GM13977 (cell line): ENCODE measurements around the gene PHF24.
"Not testable (repeated sequence)": the region's sequence is repeated elsewhere in the genome, so short reads cannot be mapped to it uniquely, and the experiment has no call there.

ENCODE experiments used
- DNase-seq: peaks from one replicate; pipeline ENCODE4 v3.0.0; 2012; ENCODE audit warnings: low spot score
- in situ Hi-C: fragments of 300-500 bp; cut with MboI; formaldehyde crosslinking; loops from one replicate; pipeline ENCODE4 v1.12.0; 2022; ENCODE audit warnings: low sequenced_read_pairs, low pct_unique_long_range_greater_than_20kb, mixed read lengths, inconsistent platforms; ENCODE audit not compliant: unreplicated experiment
- TF ChIP-seq, protein P1 (sequence below): IDR thresholded peaks from 2 replicates; pipeline ENCODE4 v1.5.1; 2012; ENCODE audit warnings: mild to moderate bottlenecking, control low read depth; ENCODE audit not compliant: insufficient read depth; ENCODE audit errors: extremely low read depth, missing control alignments

Gene PHF24

DNA sequence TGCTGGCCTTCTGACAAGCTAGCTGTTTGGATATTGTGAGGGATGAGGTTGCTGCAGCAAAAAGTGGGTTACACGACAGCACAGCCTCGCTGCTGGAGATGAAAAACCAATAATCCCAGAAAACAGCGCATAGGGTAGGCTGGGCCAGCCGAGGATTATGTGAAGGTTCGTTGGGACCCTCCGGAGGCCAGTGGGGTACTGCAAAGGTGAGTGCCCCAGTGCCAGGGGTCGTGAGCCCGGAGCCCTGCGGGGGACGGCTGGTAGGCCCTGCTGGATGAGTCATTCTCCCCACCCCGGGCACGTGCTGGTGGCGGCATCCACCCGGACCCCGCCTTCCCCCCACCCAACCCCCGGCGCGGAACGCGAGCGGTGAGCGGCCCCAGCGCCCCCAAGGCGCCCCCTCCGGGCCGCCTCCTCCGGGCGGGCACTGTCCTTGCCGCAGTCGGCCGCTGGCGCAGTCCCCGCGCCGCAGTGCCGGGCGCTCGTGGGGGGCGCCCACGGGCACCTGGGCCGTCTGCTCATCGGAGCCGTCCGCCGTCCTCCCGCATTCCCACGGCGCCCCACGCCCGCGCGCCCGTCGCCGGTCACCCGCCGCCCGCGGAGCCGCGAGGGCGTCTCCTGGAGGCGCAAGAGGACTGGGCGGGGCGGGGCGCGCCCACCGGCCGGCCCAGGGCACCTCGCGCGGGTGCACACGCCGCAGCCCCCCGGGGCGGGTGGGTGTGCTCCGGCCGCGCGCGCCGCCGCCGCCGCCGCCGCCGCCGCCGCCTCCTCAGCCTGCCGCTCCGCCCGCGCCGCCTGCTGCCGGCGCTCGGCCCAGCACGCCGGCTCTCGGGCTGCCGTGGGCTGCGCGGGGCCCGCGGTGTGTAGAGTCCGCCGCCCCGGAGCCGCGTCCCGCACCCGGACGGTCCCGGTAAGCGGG lies at the start of gene PHF24:
Gene PHF24, plus strand, starts transcription at position 794 of the 919 bp plus-strand sequence. CDS start 13,014 bp downstream, outside the sequence.
- DNase-seq, result no peak
- TF ChIP-seq, protein P1, sequence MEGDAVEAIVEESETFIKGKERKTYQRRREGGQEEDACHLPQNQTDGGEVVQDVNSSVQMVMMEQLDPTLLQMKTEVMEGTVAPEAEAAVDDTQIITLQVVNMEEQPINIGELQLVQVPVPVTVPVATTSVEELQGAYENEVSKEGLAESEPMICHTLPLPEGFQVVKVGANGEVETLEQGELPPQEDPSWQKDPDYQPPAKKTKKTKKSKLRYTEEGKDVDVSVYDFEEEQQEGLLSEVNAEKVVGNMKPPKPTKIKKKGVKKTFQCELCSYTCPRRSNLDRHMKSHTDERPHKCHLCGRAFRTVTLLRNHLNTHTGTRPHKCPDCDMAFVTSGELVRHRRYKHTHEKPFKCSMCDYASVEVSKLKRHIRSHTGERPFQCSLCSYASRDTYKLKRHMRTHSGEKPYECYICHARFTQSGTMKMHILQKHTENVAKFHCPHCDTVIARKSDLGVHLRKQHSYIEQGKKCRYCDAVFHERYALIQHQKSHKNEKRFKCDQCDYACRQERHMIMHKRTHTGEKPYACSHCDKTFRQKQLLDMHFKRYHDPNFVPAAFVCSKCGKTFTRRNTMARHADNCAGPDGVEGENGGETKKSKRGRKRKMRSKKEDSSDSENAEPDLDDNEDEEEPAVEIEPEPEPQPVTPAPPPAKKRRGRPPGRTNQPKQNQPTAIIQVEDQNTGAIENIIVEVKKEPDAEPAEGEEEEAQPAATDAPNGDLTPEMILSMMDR, result peak; percentile 43
- in situ Hi-C loops, result no loop called here

DNA sequence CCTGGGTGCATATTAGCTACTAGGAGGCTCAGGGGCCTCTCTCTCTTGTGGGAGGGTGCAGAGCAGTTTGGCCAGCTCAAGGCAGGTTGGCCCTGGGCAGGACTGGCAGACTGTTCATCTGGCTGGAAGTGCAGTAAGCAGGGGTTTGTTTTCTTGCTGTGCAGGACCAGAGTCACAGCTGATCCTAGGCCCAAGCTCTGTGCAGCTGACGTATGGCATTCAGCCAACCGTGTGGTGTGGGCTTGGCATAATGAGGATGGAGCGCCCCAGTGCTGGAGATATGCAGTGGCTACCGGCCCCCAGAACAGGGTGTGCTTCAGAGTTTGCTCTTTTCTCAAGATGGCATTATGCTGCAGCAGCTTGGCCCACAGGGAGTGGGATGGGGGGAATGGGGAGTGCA lies 31.0 kb upstream of the PHF24 start:
- no peak for DNase-seq
- in situ Hi-C loops, result no loop called here
- TF ChIP-seq, protein P1, result no peak

DNA sequence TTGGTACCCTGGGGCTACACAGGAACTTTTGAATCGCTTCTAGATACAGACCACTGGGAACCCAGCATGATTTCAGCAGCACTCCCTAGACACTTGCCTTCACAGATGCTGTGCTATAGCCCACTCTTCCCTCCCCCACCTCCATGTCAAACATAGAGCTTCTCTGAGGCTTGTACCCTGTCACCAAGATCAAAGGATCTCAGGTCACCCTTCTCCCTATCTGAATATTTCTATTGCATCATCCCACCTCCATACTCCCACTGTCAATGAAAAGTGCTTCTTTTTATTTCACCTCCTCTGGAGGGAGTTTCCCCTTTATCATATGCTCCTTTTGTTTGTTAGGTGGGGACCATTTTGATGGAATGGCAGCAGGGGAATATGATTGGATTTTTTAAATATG lies 29.2 kb upstream of the PHF24 start:
- TF ChIP-seq, protein P1, result no peak
- no peak for DNase-seq
- in situ Hi-C loops, result no loop called here

GRCh38 chr9:34929506-34930102 lies 28.5 kb upstream of the PHF24 start:
- TF ChIP-seq, protein P1, result peak; percentile 67
- DNase-seq, result peak; percentile 62
- in situ Hi-C loops, result no loop called here

DNA sequence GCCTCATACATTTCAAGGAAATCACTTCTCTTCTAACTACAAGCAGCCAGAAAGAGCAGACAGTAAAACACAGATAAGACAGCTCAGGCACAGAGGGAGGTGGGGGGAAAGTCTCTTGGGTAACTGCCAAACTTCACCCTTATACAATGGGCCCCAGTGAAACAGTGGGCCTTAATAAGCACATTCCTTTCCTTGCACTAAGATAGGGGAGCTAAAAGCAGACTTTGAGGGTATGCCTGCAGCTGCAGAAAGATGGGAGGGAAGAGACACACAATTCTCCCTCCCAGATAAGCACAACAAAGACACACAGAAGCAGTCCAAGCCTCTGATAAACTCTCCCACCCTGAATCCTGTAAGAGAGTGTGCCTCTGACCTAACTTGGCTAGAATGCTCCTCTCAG lies 18.1 kb upstream of the PHF24 start:
- in situ Hi-C loops, DNase-seq: not testable (repeated sequence)

DNA sequence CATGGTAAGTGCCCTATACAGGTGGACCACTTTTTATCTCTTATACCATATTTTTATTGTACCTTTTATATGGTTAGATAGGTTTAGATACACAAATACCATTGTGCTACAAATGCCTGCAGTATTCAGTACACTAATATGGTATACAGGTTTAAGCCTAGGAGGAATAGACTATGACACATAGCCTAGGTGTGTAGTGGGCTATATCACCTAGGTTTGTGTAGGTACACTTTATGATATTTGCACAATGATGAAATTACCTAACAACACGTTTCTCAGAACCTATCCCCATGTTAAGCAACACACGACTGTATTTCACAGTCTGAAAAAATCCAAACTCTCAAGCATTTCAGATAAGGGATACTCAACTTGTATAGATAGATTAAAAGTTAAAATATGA lies 9.6 kb upstream of the PHF24 start:
- DNase-seq, result no peak
- TF ChIP-seq, protein P1, result no peak
- in situ Hi-C loops, result no loop called here

DNA sequence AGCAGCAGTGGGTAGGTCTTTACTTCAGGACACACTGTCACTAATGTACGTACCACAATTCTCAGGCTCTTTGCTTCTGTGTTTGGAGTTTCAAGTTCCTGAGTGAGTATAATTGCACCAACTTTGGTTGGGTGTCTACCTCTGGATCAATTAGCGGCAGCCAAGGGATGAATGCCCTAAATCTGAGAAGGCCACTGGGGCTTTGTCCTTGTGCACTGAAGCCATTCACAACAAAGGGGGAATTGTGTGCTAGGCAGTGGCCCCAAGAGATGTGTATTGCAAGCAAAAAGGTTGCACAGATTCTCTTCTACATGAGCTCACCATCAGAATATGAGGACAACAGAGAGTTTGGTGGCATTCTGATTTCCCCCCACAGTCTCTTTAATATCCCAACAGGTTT lies 3.9 kb upstream of the PHF24 start:
- TF ChIP-seq, protein P1, result no peak
- DNase-seq, result no peak
- in situ Hi-C loops, result no loop called here

DNA sequence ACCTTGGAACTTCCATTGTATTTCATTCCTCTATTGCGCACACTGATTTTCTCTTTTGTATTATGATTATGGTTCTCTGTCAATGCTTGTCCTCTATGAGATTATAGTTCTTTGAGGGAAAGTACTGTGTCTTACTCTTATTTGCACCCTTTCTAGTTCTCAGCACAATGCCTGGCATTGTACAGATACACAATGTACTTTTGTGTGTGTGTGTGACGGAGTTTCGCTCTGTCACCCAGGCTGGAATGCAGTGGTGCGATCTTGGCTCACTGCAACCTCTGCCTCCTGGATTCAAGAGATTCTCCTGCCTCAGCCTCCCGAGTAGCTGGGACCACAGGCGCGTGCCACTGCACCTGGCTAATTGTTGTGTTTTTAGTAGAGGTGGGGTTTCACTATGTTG lies 2.0 kb upstream of the PHF24 start:
- in situ Hi-C loops, DNase-seq: not testable (repeated sequence)
